HG03565 (cell line): ENCODE results near the gene ETV1.
"Not testable (repeated sequence)": the region's sequence is repeated elsewhere in the genome, so short reads cannot be mapped to it uniquely, and the experiment has no call there.

Source experiments
- ATAC-seq: cut with Tn5 transposase; IDR thresholded peaks from one replicate; pipeline ENCODE4 v1.9.1; 2021; ENCODE audit warnings: mild to moderate bottlenecking, moderate library complexity; ENCODE audit not compliant: unreplicated experiment

ETV1 gene

DNA sequence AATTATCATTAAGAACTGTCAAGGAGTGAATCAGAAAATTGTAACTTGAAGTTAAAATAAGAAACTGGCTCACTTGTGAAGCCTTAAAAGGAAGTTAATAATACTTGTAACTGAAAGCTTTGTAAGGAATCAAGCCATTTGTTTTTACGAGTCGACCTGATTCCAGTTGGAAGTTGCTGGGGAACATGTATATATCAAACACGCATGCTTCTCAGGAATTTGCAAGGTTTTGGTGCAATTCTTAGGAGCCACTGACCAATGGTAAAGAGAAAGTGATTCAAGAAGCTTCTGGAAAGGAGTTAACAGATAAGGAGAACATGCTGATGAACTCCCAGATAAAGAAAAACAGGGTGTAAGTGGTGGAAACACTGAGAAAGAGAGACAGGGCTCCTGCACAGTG is 56.4 kb downstream of the ETV1 start:
- ATAC-seq = no peak

DNA sequence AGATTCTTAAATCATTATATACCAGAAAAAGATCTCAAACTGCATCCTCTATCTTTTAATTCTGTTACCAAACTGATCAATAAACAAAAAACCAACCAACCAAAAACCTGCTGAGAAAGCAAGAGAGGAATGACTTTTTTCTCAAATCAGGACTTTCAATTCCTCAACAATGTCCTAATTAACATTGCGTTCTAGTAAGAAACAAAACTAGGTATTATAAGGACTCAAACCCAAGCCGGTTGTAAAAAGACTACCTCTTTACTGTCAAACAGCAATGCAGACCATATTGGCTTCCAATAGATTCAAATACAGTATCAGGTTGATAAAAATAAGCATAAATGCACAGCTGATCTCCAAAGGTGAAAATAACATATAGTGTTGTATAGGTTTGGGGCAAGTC is 57.3 kb downstream of the ETV1 start:
- no peak for ATAC-seq

DNA sequence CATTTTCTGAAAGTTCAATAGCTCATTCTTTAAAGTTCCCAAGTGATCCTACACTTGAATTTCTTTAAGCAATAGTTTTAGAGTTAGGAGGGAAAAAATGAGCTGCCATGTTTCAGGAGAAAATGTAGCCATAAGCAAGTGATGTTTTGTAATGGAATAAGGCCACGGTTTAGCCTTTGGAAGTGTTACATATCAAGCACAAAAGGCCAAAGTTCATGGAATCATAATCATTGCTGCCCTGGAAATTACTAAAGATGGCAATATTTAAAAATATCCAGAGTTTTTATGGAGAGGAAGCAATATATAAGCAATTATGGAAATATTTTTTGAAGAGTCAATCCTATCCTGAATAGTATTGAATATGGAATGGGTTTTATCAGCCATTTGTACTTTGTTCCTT is 68.4 kb downstream of the ETV1 start:
- no peak for ATAC-seq

DNA sequence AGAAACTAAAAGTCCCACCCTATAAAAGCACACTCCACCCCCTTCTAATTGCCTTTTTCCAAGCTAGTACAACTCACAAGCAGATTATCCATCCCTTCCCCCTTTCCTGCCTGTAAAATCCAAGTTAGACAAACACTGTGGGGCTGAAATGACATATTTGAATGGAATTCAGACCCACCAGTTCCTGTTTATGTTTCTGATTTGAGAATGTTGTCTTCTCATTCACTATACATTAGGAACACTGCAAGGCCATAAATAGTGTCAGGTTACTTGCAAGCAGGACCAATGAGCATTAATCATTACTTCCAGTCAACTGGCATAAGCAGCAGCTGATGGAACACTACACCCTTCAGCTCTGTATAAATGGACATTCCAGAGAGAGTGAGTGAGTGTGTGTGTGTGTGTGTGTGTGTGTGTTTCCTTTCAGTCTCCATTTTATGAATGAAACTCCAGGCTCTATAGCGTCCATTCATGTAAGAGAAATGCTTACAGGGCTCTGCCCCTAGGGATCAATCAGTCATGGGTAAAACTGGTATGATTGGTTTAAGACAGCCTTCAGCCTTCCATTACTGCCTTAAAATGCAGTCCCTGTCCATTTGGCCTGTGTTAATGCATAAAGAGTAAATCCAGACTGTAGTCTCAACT is 69.3 kb downstream of the ETV1 start:
- ATAC-seq = no peak

DNA sequence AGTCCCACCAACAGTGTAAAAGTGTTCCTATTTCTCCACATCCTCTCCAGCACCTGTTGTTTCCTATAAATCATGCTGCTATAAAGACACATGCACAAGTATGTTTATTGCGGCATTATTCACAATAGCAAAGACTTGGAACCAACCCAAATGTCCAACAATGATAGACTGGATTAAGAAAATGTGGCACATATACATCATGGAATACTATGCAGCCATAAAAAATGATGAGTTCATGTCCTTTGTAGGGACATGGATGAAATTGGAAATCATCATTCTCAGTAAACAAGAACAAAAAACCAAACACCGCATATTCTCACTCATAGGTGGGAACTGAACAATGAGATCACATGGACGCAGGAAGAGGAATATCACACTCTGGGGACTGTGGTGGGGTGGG is 71.1 kb downstream of the ETV1 start:
- ATAC-seq = not testable (repeated sequence)

DNA sequence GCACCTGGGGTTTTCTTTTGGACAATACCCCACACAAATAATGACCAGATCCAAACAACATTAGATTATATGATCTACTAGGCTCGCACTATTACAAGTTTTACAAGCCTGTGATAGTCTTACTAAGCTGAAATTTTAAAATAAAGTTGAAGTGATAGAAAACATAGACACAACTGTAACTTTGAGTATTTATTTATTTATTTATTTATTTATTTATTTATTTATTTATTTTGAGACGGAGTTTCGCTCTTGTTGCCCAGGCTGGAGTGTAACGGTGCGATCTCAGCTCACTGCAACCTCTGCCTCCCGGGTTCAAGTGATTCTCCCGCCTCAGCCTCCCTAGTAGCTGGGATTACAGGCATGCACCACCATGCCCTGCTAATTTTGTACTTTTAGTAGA is 72.4 kb downstream of the ETV1 start:
- not testable (repeated sequence) for ATAC-seq

DNA sequence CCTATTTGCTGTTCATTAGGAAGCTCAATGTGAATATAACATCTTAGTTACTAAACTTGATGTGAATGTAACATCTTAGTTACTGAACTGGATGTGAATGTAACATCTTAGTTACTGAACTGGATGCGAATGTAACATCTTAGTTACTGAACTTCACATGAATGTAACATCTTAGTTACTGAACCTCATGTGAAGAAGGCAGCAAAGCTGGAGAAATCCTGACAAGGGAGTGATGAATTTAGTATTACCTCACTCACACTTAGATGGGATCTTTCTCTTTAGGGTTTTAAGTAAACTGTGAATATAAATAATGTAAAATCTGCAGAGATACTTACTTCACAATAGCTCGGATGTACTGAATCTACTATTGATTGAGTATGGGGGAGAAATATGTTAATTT is 73.6 kb downstream of the ETV1 start:
- ATAC-seq = no peak

DNA sequence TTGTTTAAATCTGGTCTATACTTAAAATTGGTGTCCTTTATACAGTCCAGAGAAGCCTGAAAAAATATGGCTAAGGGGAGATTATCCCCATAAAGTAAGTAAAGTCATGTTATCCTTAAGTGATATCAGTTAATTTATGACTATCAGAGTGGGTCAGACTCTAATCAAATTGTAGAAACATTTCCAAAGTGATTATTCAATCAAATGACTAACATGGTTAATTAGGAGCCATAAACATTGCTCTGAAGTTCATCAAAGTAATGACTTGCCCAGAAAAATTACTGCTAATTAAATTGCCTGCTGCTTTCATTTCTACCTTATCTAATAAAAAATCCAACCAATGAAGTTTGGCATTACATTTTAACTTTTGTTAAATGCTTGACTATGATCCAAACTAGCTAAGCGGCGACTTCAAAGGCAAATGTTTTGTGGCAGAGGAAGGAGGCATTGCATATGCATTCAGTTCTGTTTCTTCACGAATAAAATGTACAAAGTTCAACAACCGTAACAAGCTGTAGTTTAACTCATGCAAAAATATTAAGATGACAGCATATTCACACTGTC is 76.7 kb downstream of the ETV1 start:
- no peak for ATAC-seq

DNA sequence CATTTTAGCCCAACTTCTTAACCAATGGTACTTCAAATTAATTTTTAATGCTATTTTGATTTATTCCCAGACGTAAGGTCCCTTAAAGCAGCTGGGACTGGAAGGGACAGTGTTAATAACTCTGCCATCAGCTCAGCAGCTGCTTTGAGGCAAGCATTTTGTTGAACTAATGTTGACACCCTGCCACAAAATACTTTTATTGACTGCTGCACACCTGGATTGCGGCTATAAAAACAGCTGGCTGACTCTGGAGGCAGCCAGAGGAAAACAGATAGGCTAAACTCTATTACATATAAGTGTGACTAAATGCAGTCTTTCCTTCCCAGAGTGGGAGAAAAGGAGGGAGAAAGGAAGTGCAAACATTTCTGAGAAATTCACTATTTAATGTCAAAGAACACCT is 77.6 kb downstream of the ETV1 start:
- ATAC-seq = no peak

DNA sequence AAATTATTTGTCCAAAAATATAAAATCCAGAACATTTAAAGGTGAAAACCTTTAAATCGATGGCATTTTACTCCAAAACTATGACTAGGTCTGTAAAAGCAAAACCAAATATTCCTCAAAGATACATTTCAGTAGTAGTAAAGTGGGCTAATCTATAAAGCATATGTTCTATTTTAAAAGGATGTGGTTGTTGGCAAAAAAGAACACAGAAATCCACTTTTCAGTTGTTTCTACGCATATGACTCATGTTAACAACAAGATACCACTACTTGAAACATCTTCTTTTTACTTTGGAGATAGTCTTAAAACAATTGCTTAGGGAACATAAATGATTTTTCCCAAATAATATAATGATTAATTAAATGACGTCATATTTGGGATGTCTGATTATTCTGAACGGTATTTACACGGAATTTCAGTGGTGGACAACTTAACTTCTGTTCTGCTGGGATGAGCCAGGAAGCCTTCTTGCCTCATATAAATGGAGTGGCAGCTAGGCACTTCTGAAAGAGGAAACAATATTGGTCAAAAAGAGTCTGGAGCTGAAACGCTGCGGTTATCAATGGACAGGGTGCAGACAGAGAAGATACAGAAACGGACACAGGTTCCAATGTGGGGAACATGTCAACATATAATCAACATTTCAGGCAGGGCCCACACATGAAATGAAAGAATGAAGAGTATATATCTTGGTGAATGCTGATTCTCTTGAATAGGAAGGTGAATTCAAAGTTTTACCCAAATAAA is 78.5 kb downstream of the ETV1 start:
- ATAC-seq = no peak

DNA sequence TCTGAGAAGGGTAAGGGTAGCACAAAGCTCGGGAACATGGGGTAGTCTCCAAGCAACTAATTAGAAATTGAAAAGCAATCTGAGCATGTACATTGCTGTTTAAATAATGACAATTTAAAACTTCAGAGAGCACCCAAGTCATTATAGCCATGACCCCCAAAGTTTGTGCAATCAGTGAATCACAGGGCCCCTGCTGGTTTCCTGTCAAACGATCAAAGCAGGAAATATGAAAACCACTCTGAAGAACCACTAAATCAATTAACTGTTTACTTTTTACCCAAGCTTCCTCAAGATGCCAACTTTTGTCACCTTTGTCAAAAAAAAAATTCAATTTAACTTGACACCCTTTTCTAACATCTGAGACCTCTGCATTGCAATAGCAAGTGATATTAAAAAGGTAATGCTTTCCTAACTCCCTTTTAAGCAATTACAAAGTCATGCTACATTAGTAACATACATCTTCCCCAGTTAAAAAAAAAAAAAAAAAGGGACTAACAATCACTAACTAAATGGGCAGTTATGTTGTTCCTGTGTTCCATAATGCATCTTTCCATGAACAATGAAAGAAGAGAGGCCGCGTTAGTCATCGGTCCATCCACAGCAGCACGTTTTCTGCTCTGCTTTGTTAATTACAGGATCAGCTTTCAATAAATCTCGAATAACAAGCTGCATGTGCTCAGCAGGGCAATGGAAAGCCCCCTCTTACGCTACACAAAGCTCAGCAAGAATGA is 80.6 kb downstream of the ETV1 start:
- ATAC-seq = no peak

DNA sequence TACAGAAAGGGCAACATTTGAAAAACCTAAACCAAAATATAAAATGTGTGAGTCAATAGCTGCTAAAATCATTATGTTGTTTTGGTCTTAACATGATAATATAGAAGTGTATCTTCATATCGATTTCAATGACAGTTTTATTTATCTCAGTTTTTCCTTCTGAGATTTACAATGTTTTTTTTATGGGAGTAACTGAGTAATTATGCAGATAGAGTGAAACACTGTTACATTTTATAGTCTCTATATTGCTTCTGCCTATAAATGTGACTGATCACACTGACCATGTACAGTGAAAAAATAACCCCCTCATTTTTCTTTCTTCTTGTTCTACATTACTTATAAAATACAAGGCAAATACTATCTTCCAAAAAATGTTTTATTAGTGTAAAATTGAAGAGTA is 81.6 kb downstream of the ETV1 start:
- no peak for ATAC-seq

DNA sequence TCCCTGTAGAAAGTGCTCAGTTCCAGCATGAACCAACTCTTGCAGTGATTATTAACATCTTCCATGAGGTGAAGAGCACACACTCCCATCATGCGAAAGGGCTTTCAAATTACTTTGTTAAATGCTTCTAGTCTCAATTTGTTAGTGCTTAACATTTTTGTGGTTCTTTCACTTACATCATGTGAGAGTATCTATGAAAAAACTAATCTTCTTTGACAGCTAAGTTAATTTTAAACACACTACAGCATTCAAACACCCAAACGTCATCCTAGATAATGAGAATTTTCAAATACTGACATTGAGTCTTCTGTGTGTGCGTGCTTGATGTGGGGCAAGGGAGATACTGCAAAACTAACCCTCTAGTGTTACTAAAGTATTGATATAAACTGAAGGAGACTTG is 84.8 kb downstream of the ETV1 start:
- ATAC-seq = no peak

DNA sequence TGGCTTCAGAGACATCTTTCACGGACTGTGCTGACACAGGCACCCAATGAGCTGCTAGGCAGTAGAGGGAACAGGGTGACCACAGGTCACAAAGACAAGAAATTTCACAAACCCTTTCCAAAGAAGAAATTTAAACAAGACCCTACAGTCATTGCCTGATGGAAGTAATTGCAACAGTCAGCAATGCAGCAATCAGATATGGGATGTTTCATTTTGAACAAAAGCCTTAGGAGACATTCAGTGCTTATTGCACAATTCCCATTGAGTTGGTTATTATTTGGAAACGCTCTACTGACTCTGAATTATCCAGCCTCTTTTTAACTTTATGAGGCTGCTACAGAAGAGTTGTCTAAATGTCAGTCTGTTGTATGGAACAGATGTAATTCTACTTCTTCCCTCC is 85.5 kb downstream of the ETV1 start:
- no peak for ATAC-seq

DNA sequence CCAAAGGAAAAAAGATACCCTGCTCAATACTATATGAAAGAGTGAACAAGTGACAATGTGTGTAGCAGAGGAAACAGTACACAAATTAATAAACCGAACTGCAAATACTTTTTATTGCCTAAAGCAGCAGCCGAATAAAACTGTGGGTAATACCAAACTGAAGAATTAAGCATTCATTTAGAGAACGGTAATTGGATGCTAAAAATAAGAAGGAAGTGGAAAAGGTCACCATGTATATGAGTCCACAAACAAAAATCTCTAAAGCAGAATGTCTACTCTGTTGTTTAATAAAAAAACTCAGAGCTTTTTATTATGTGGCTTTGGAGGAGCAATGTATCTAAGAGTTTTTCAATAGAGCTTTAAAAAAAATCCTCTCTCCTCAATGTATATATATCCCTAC is 87.9 kb downstream of the ETV1 start:
- ATAC-seq = no peak

DNA sequence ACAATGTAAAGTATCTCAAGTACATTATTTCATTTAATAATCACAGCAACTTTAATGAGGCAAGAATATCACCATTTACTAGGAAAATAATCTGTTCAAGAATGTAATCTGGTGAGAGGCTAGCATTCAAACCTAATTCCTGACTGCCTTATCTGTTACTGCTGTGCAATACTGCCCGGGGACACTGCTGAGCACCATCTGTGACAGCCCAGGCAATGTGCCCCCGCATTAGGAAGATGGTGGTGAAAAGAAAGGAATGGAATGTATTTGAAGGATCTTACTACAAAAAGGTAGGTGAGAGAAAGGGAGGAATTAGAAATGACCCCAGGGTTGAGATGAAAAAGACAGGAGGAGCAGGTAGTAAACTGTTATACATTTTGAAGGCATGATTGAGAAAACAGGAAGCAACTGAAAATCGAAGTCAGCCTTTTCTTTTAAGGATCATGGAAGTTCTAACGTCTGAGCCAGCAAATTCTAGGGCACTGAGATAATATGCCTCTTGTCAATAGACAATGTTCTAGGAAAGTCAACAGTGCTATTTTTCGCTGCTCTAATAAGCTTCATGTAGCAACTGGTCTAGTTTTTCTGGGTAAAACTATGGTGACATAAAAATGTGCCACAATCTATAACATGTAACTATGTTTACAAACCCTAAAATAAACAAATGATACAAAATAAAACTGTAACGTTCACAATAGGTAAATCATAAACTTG is 90.4 kb downstream of the ETV1 start:
- ATAC-seq = no peak

DNA sequence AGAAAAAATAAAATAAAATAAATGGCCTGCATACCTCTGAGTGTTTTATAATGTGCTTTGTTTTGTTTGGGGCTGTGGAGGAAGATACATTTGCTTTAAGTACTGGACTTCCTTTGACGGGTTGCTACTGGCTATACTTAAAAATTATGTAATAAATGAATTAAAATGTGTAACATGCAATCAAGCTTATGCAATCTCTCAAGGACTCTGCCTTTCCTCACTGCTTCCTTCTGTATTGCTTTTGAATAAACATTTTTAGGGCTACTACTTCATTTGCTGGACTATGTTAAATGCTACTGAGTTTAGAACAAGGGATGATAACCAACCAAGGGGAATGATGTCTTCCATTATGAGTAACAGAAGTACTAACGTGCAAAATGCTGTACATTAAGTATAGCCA is 91.6 kb downstream of the ETV1 start:
- ATAC-seq = no peak

DNA sequence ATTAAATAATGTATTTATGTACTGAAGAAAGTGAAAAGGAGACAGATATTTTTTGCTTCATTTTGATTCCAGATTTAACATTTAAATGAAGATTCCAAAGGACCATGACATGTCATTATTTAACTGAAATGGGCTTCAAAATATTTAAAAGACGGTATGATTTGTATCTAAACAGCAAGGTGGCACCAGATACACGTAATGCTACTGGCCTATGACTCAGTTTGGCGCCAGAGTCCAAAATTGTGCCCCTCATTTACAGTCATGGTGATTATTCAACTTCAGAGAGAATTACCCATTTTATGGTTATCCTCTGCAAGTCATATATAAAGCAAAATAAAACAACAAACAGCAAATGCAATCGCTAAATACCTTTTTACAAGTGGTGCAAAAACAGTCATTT is 94.5 kb downstream of the ETV1 start:
- ATAC-seq = no peak

DNA sequence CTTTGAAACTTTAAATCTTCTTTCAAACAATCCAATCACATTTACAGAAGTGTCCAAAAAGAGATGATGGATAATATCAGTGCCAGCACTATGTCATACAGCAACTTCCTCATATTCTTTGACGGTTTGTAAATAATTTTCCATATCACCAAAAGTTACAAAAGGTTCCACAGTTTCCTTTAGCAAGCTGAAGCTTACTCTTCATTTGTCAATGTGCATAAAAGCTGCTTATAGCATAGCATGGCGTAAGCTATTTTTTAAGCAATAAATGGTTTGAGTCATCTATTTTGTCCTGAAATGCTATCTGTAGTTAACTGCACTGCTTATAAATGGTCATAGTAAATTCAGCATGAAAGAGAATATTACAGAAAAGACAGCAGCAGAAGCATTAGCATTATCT is 95.1 kb downstream of the ETV1 start:
- no peak for ATAC-seq

DNA sequence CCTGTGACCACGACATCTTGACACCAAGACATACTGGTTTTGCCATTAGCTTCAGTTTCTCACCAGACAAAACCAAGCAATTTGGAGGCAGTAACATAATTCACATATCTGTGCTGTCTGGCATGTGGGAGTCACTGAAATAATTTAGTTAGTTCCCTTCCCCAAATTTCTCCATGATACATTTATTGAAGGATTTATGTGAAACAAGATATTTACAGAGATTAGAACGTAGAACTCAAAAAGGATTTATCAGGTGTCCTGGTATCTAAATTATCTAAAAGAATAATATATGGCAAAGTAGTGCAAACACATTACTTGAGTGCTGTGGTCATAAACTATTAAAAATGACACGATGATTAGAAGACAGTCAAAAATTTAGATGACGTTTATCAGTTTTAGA is 98.7 kb downstream of the ETV1 start:
- no peak for ATAC-seq

DNA sequence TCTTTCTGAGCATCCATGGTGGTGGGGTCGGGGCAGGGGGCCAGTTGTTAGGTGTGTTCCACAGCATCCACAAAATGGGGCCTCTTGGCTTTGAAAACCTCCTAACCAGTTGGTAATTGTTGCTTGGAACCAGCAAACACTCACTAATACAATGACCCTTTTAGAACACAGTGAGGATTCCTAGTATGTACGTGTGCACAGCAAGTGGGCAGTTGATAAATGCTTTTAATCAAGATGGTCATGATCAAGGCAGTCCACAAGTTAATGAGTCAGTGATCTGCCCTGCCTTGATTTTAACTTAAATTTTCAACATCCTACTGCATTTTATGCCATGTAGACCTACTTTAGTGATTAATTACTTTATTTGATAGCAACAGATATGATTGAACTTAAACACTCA is 103.1 kb downstream of the ETV1 start:
- ATAC-seq = no peak
